GM19193 (cell line): ENCODE measurements around the gene SDR39U1.

Experiments used
- POLR2A ChIP-seq: IDR thresholded peaks from 4 replicates; pipeline ENCODE4 v1.6.1; 2011; ENCODE audit not compliant: insufficient read depth, insufficient read length; ENCODE audit errors: extremely low read depth

Gene SDR39U1

GRCh38 chr14:24422694-24423601 is 19.6 kb downstream of the SDR39U1 start:
- TF ChIP-seq POLR2A = no peak

- no peak for TF ChIP-seq POLR2A
These were observed 20.3 kb downstream of the SDR39U1 start for GRCh38 chr14:24422261-24422660.

- no peak for TF ChIP-seq POLR2A
These were observed 24.1 kb downstream of the SDR39U1 start for GRCh38 chr14:24418492-24418873.

GRCh38 chr14:24417832-24418491 is 24.6 kb downstream of the SDR39U1 start:
- no peak for TF ChIP-seq POLR2A

- TF ChIP-seq POLR2A = no peak
These were observed 25.5 kb downstream of the SDR39U1 start for GRCh38 chr14:24416932-24417619.

GRCh38 chr14:24416254-24416931 is 26.2 kb downstream of the SDR39U1 start:
- no peak for TF ChIP-seq POLR2A

- TF ChIP-seq POLR2A = no peak
These were observed 26.9 kb downstream of the SDR39U1 start for GRCh38 chr14:24415421-24416253.

- TF ChIP-seq POLR2A = no peak
These were observed 27.7 kb downstream of the SDR39U1 start for GRCh38 chr14:24414732-24415420.

GRCh38 chr14:24414077-24414476 is 28.5 kb downstream of the SDR39U1 start:
- TF ChIP-seq POLR2A = no peak

- TF ChIP-seq POLR2A = no peak
These were observed 30.9 kb downstream of the SDR39U1 start for GRCh38 chr14:24411443-24412389.

- TF ChIP-seq POLR2A = no peak
These were observed 32.6 kb downstream of the SDR39U1 start for GRCh38 chr14:24409956-24410355.

GRCh38 chr14:24409192-24409591 is 33.4 kb downstream of the SDR39U1 start:
- no peak for TF ChIP-seq POLR2A

- TF ChIP-seq POLR2A = no peak
These were observed 33.8 kb downstream of the SDR39U1 start for GRCh38 chr14:24408764-24409163.
